Right lobe of liver (tissue), 6 donors: Measurements from ENCODE around the gene NTHL1. TPM values are rescaled to one million over a fixed set of nuclear protein-coding genes. Genes with fewer than 3 reads are reported as not detected.
A peak's percentile ranks its signal among the peaks of the same experiment; 100 is the strongest.

Experiments used
- ATAC-seq, 4 donors: fragments of 200-7000 bp; cut with Tn5 transposase; one replicate each; pipeline ENCODE4 v1.9.1; 2020; ENCODE audit warnings: mild to moderate bottlenecking in 4 of 4, moderate library complexity in 4 of 4
- DNase-seq, 3 donors: peaks; one replicate each; pipeline ENCODE4 v3.0.0-alpha.2; 2020
- H3K27ac ChIP-seq, 3 donors: fragments of 200-600 bp; one replicate each; pipeline ENCODE4 v1.8.0; 2022
- H3K27me3 ChIP-seq, 2 donors: fragments of 200-600 bp; one replicate each; pipeline ENCODE4 v1.8.0; 2022
- H3K36me3 ChIP-seq, 4 donors: fragments of 200-600 bp; sonication (generic) in 1 of 4; one replicate each; pipeline versions ENCODE4 v1.5.1 to v1.8.0; 2017 to 2022; ENCODE audit warnings: control low read depth in 1 of 4
- H3K4me1 ChIP-seq, 4 donors: fragments of 200-600 bp; sonication (generic) in 1 of 4; one replicate each; pipeline versions ENCODE4 v1.5.1 to v1.8.0; 2017 to 2022; ENCODE audit warnings: control low read depth in 1 of 4
- H3K4me3 ChIP-seq, 3 donors: fragments of 200-600 bp; one replicate each; pipeline ENCODE4 v1.8.0; 2022
- H3K9me3 ChIP-seq, 4 donors: fragments of 200-600 bp; sonication (generic) in 1 of 4; one replicate each; pipeline versions ENCODE4 v1.5.1 to v1.8.0; 2017 to 2022; ENCODE audit warnings: control low read depth in 1 of 4
- CTCF ChIP-seq, 4 donors: fragments of 200-600 bp in 3 of 4; fragments of 450-650 bp in 1 of 4; IDR thresholded peaks; one replicate each; pipeline versions ENCODE4 v1.5.1 to v1.8.0; 2016 to 2022; ENCODE audit warnings: antibody characterized with exemption in 4 of 4, mild to moderate bottlenecking in 2 of 4
- POLR2A ChIP-seq: fragments of 450-650 bp; IDR thresholded peaks from one replicate; pipeline ENCODE4 v1.6.1; 2017; ENCODE audit warnings: antibody characterized with exemption, mild to moderate bottlenecking
- WGBS: methylation state at CpG from one replicate; pipeline ENCODE4 v1.1.6; 2018; ENCODE audit warnings: low coverage, low lambda C conversion rate; ENCODE audit not compliant: insufficient coverage; ENCODE audit errors: missing lambda C conversion rate; 5-methylcytosine and 5-hydroxymethylcytosine counted together
- intact Hi-C, 2 donors: fragments of 100-400 bp; cut with DNase I; formaldehyde crosslinking; loops; one replicate each; pipeline versions ENCODE4 v1.11.2 to v1.14.1; 2022
- total RNA-seq, 6 experiments: library from RNA; depleted of rRNA in 2 of 6; stranded (reverse); fragments of >200 nt in 2 of 6; fragmentation: NEBNext Ultra II Directional in 3 of 6; extraction: Animal tissue kit (Norgen Biotek cat#: 25700) in 3 of 6; gene quantifications; one replicate each; pipeline versions ENCODE4 v1.1.0 to v1.2.4, GENCODE V29; 2016 to 2023
- donor health status: DM: no; HTN: yes; CAD: no.
- donor health status: DM: no; HTN: no; CAD: no.
- donor health status: DM: no; HTN: no; CAD: no.
- donor health status: DM: no; HTN: yes; CAD: no.
- donor health status: DM: no; HTN: yes; CAD: no.

NTHL1 gene
- total RNA-seq, 6 experiments from 2014 or later, result 12.0 to 127 (median 42.6) TPM

- intact Hi-C loops, result loop anchor here in 1 of 2 donors (5.0 kb wide), 1 partner anchor 113 kb away; no protein-coding TSS in a partner anchor
- TF ChIP-seq POLR2A (peak; percentile 25), CTCF (IDR thresholded peaks at IDR 0.05) (no peak)
- H3K4me1 ChIP-seq, result peaks cover 1 to 54% (median 20%) of the 10 kb centered on the region in 4 donors
- H3K9me3 ChIP-seq, result no peaks in the 10 kb centered on the region
- peak; percentile 88 to 97 (median 94) for DNase-seq
- H3K27ac ChIP-seq, result peak overlapping the region; percentile 69 to 96 (median 86)
- H3K27me3 ChIP-seq, result no peaks in the 10 kb centered on the region
- peak overlapping the region in 2 of 3 donors; percentile 74 to 81 for H3K4me3 ChIP-seq
- H3K36me3 ChIP-seq, result peaks cover 0 to 6% (median 3%) of the 10 kb centered on the region in 4 donors
- peak; percentile 40 to 62 (median 52) for ATAC-seq
- WGBS, result 8% methylated on average over 7 of the region's 29 CpGs
Measured at GRCh38 chr16:2039274-2040031, 8.2 kb downstream of the NTHL1 start.

- Histone ChIP-seq H3K27me3 (no peaks in the 10 kb centered on the region), H3K27ac (peak overlapping the region; percentile 69 to 96 (median 86)), H3K36me3 (peaks cover 0 to 6% (median 3%) of the 10 kb centered on the region in 4 donors), H3K4me3 (peak overlapping the region in 2 of 3 donors; percentile 74 to 81), H3K9me3 (no peaks in the 10 kb centered on the region), H3K4me1 (peaks cover 1 to 55% (median 23%) of the 10 kb centered on the region in 4 donors)
- WGBS, result 18% methylated on average over 25 of the region's 41 CpGs
- TF ChIP-seq POLR2A, result peak; percentile 7
- no peak for TF ChIP-seq CTCF (IDR thresholded peaks at IDR 0.05)
- ATAC-seq (peak; percentile 0 to 6 (median 4)), DNase-seq (peak; percentile 55 to 89 (median 87))
- intact Hi-C loops, result loop anchor here in 1 of 2 donors (5.0 kb wide), 1 partner anchor 114 kb away; no protein-coding TSS in a partner anchor
Measured at GRCh38 chr16:2038382-2039231, 9.0 kb downstream of the NTHL1 start.

GRCh38 chr16:2037647-2038381, 9.8 kb downstream of the NTHL1 start:
- Histone ChIP-seq H3K36me3 (peaks cover 0 to 6% (median 3%) of the 10 kb centered on the region in 4 donors), H3K9me3 (no peaks in the 10 kb centered on the region), H3K4me1 (peaks cover 1 to 60% (median 26%) of the 10 kb centered on the region in 4 donors), H3K27ac (peak overlapping the region; percentile 70 to 96 (median 86)), H3K27me3 (no peaks in the 10 kb centered on the region), H3K4me3 (peak overlapping the region; percentile 39 to 81 (median 74))
- 42% methylated on average over 16 of the region's 29 CpGs for WGBS
- TF ChIP-seq POLR2A (no peak), CTCF (IDR thresholded peaks at IDR 0.05) (no peak)
- ATAC-seq (no peak), DNase-seq (peak in 1 of 3 donors; percentile 60)
- intact Hi-C loops, result loop anchor here in 1 of 2 donors (5.0 kb wide), 1 partner anchor 114 kb away; no protein-coding TSS in a partner anchor

GRCh38 chr16:2037115-2037514, 10.5 kb downstream of the NTHL1 start:
- DNase-seq (peak in 1 of 3 donors; percentile 67), ATAC-seq (no peak)
- Histone ChIP-seq H3K36me3 (peaks cover 0 to 6% (median 3%) of the 10 kb centered on the region in 4 donors), H3K27ac (peak overlapping the region in 2 of 3 donors; percentile 86 to 96), H3K4me1 (peaks cover 1 to 63% (median 26%) of the 10 kb centered on the region in 4 donors), H3K9me3 (no peaks in the 10 kb centered on the region), H3K27me3 (no peaks in the 10 kb centered on the region), H3K4me3 (peak overlapping the region; percentile 39 to 81 (median 74))
- intact Hi-C loops, result loop anchor here in 1 of 2 donors (5.0 kb wide), 1 partner anchor 115 kb away; no protein-coding TSS in a partner anchor
- WGBS, result no CpG with 5 or more reads among the region's 15 CpGs
- TF ChIP-seq POLR2A (no peak), CTCF (IDR thresholded peaks at IDR 0.05) (no peak)
